Erythroblast (primary cell): Measurements from ENCODE around the gene UBR1.

ENCODE experiments used
- DNase-seq, 2 experiments: peaks; one replicate each; lab custom pipeline; 2025; lab: John Stamatoyannopoulos, UW
- GATA1 ChIP-seq: IDR thresholded peaks from 2 replicates; pipeline ENCODE4 v1.6.1; 2011; ENCODE audit warnings: low read depth, mild to moderate bottlenecking, control low read depth, low read length, moderate library complexity
- POLR2A ChIP-seq: IDR thresholded peaks from 2 replicates; pipeline ENCODE4 v1.6.1; 2011; ENCODE audit warnings: mild to moderate bottlenecking, low read length

The UBR1 gene

DNA sequence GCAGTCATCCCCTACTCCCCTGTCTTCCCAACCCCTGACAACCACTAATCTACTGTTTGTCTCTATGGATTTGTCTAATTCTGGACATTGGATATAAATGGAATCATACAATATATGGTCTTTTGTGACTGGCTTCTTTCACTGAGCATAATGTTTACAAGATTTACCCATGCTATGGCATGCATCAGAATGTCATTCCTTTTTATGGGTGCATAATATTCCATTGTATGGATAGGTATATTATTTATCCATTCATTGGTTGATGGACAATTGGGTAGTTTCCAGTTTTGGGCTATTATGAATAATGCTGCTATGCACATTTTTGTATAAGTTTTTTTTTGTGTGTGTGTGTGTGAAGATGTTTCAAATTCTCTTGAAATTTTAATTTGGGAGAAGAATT is 168.7 kb downstream of the UBR1 start:
- TF ChIP-seq POLR2A: no peak
- no peak for TF ChIP-seq GATA1
- no peak for DNase-seq

DNA sequence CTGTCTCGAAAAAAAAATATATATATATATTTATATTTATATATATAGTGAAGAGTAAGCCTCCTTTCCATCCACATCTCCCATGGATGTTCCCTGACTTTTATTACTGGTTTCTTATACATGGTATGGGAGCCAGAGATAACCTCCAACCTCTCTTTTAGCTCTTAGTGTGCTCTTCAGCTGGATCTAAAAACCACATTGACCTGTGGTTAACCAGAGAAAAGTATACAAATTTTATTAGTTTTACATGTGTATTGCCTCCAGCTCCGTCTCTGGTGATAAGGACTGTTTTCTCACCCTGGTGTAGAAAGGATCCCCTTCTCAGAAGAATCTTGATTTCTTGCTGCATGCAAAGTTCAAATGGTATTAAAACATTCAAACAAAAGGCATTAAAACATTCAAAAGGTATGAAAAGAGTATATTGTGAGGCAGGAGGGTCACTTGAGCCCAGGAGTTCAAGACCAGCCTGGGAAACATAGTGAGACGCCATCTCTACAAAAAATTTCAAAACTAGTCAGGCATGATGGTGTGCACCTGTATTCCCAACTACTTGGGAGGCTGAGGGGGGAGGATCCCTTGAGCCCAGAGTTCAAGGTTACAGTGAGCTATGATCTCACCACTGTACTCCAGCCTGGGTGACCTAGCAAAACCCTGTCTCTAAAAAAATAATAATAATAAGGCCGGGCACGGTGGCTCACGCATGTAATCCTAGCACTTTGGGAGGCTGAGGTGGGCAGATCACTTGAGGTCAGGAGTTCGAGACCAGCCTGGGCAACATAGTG is 171.8 kb downstream of the UBR1 start:
- no peak for DNase-seq
- TF ChIP-seq GATA1 (no peak), POLR2A (no peak)

DNA sequence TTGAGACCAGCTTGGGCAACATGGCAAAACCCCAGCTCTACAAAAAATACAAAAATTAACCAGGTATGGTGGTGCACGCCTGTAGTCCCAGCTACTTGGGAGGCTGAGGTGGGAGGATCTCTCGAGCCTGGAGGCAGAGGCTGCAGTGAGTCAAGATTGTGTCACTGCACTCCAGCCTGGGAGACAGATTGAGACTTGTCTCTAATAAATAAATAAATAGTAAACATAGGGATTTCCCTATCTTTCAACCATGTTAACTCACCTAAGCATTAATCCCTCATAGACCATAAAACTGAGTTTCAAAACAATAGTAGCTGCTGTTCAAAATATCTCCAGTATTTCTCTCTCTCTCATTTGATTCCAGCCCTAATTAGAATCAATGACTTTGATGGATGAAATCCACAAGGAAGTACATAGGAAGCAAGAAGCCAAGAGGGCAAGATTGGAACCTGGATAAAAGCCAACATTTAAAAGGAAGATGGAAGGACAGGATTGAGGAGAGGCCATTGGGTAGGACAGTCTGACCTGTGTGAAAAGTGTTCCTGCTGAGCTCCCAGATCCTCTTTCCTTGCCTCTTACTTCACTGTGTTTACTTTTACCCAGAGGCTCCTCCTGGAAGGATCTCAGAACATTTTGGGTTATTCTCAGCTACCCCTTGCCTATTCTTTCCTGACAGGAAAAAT is 172.9 kb downstream of the UBR1 start:
- TF ChIP-seq POLR2A (no peak), GATA1 (no peak)
- no peak for DNase-seq

DNA sequence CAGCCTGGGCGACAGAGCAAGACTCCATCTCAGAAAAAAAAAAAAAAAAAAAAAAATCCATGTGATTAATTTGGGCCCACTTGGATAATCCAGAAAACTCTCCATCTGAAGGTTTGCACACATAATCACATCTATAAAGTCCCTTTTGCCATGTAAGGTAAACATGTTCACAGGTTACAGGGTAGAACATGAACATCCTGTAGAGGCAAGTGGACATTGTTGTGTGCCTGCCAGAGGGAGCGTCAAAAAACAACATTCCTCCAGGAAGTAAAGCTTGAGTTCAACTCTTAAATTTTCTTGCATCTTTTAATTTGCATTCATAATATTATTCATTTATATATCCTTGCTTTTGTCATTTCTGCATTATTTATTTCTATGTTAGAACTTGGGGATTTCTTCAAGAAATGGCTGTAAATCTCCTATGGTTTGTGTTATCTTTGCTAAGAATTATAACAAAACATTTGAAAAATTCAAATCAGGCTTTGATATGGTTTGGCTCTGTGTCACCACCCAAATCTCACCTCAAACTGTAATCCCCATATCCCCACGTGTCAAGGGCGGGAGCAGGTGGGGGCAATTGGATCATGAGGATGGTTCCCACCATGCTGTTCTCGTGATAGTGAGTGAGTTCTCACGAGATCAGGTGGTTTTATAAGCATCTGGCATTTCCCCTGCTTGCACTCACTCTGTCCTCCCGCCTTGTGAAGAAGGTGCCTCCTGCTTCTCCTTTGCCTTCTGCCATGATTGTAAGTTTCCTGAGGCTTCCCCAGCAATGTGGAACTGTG is 173.9 kb downstream of the UBR1 start:
- TF ChIP-seq POLR2A (no peak), GATA1 (no peak)
- no peak for DNase-seq

DNA sequence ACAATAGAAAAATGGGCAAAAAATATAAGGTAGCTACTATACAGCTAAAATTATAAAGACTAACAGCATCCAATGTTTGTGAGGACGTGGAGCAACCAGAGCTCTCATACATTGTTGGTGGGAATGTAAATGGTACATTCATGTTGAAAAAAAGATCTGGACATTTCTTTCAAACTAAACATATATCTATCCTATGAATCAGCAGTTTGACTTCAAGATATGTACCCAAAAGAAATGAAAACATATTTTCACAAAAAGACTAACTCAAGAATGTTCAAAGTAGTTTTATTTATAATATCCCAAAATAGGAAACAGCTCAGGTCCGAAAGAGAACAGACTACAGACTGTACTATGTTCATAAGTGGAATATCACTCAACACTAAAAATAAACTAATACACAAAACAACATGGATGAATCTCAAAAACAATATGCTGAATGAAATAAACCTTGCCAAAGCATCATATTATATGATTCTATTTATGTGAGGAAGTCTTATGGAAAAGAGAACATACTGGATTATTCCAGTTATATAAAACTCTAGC is 176.5 kb downstream of the UBR1 start:
- no peak for TF ChIP-seq GATA1
- no peak for TF ChIP-seq POLR2A
- DNase-seq: no peak

DNA sequence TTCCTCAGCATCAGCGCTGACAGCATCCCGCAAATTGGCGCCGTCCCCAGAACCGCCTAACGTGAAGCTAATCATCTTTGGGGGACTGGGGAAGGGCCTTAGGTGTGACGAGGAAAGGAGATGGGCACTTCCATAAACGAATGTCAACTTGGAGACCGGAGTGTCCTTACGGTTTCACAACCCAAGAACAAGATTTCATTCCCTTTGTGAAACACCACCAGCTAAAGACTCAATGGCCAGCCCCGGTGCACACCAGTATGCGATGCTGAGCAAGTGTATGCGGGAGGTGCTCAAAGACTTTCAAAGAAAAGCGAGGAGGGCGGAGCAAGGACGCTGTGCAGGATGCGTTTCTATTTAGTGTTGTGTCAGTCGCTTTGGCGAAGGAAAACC is 184.5 kb downstream of the UBR1 start:
- peak in 1 of 2 experiments; percentile 62 for DNase-seq
- TF ChIP-seq POLR2A (no peak), GATA1 (no peak)

DNA sequence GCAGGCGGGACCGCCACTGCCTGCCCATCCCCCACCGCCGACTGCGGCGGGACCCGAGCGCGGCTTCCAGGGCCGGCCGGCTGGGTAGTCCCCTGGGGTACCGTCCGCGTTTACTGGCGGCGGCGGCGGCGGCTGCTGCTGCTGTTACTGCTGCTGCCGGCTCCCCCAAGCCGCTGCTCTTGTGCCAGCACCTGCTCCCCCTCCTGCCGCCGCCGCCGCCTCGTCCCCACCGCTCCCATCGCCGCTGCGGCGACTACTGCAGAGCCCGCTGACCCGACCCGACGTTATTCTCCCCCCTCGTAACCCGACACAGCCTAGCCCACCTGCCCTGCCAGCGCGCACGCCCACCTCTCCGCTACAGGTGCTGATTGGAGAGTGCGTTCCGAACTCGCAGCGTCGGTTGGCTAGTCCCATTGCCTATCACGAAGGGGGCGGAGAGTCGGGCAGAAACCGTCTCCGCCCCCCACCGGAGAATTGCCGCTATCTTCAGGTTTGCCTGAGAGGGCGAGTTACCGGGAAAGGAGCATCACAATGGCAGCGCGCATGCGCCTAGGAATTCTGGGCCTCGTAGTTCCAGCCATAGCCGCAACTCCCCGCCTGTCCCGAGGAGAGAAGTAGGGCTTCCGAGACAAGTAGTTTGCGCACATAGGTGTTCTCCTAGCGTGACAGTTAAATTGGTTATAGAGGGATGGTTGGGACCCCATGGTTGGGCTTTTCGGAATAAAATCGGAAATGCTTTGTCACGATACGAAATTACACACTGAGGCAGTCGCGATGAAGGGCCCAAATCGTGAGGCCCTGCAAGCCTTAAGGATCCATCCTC is 185.1 kb downstream of the UBR1 start, which contains the start of gene TTBK2:
TTBK2 (minus strand) TSS at position 260 of the 823 bp plus-strand sequence. CDS start 42,161 bp downstream, outside the sequence.
- DNase-seq: peak; percentile 99 to 100
- TF ChIP-seq POLR2A (peak; percentile 71), GATA1 (no peak)

DNA sequence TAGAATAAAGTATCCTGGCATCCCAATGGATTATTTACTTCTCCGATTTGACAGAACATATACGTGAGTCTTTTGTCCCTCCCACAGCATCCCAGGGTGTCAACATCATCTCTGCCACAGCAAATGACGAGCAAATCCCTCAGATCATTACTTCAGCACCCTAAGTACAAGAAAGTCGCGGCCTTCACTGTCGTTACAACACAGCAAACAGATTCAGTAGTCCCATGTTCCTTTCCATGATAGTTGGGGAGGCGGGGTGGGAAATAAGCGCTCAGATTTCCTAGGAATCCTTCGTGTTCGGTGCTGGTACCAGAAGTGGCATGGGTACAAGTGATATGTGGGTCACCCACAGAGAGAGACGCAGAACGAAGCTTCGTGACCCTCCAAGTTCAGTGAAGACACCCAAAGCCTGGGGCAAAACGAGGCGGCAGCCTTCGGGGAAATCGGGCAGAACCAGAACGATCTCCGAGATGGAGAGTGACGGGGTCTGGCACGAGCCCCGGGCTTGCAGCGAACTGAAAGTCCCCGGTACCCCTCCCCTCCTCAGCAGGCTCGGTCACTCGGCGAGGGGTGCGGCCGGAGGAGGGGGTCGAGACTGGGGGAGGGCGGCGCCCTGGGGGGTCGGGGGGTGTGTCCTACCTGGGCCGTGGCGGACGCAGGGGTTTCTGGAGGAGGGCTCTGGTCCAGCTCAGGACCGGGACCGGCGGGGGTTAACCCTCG is 185.9 kb downstream of the UBR1 start:
- DNase-seq: peak; percentile 52 to 66
- TF ChIP-seq GATA1: no peak
- no peak for TF ChIP-seq POLR2A

DNA sequence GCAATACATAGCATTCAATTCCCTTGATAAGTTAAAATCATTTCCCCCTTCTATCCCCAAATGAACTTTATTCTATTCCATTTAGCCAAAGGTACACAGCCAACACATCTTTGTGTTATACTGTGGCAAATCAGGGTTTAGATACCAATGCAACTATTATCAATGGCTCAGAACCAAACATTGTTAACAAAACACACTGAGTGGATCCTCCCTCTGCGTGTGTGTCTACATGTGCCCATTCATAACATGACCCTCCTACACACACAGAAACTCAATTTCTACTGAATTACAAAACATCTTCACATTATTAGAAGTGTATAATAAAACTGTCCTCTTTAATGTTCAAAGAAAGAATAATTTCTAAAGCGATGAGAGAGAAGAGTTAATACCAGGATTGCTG is 186.5 kb downstream of the UBR1 start:
- peak in 1 of 2 experiments; percentile 21 for DNase-seq

DNA sequence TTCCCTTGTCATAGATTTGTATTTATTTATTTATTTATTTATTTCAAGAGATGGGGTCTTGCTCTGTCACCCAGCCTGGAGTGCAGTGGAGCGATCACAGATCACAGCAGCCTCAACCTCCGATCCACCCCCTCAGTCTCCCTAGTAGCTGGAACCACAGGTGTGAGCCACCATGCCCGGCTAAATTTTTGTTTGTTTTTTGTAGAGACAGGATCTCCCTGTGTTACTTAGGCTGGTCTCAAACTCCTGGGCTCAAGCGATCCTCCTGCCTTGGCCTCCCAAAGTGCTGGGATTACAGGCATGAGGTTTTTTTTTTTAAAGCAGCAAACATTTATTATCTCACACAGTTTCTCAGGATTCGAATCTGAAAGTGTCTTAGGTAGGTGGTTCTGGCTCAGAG is 187.8 kb downstream of the UBR1 start:
- TF ChIP-seq POLR2A (no peak), GATA1 (no peak)
- no peak for DNase-seq

More for the DNA sequence above, 186.5 kb downstream of the UBR1 start:
- no peak for TF ChIP-seq GATA1
- no peak for TF ChIP-seq POLR2A

DNA sequence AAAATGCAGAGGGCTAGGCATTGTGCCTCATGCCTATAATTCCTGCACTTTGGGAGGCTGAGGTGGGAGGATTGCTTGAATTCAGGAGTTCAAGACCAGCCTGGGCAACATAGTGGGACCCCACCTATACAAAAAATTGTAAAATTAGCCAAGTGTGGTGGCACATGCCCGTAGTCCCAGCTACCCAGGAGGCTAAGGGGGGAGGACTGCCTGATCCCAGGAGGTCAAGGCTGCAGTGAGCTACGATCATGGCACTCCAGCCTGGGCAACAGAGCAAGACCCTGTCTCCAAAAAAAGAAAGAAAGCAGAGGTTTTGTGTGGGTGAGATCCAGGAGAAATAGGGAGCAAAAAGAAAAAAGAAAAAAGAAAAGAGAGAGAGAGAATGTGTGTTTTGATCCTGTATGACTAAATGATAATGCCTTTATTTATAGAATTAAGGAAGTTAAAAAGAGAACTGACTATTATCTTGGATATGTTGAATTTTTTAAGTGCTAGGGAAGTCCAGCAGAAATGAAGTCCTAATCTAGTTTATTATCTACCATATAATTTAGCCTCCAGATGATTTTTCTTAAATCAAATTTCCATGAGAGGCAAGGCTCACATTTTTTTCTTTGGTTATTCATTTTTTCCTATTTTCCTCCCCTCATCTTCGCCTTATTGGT is 190.1 kb downstream of the UBR1 start:
- no peak for TF ChIP-seq POLR2A
- no peak for TF ChIP-seq GATA1
- DNase-seq: no peak
